Sigmoid colon (tissue), 4 donors: Measurements from ENCODE around the gene CLIC5.

Experiments used
- EP300 ChIP-seq, 4 donors: sonication (generic); formaldehyde crosslinking; IDR thresholded peaks; one replicate each; pipeline ENCODE4 v1.6.1; 2017; ENCODE audit warnings: antibody characterized with exemption in 4 of 4
- POLR2A ChIP-seq, 2 donors: fragments of 450-650 bp; IDR thresholded peaks; one replicate each; pipeline ENCODE4 v1.6.1; 2016; ENCODE audit warnings: antibody characterized with exemption in 2 of 2, mild to moderate bottlenecking in 2 of 2, moderate library complexity in 2 of 2
- POLR2AphosphoS5 ChIP-seq, 4 donors: sonication (generic); formaldehyde crosslinking; IDR thresholded peaks; one replicate each; pipeline ENCODE4 v1.6.1; 2017; ENCODE audit warnings: antibody characterized with exemption in 4 of 4
- TF ChIP-seq, protein P1 (sequence below), 4 experiments: fragments of 450-650 bp in 3 of 4; fragments of 200-600 bp in 1 of 4; IDR thresholded peaks; one replicate each; pipeline ENCODE4 v1.5.1; 2016 to 2019; ENCODE audit warnings: antibody characterized with exemption in 4 of 4, mild to moderate bottlenecking in 3 of 4, moderate library complexity in 2 of 4

DNA sequence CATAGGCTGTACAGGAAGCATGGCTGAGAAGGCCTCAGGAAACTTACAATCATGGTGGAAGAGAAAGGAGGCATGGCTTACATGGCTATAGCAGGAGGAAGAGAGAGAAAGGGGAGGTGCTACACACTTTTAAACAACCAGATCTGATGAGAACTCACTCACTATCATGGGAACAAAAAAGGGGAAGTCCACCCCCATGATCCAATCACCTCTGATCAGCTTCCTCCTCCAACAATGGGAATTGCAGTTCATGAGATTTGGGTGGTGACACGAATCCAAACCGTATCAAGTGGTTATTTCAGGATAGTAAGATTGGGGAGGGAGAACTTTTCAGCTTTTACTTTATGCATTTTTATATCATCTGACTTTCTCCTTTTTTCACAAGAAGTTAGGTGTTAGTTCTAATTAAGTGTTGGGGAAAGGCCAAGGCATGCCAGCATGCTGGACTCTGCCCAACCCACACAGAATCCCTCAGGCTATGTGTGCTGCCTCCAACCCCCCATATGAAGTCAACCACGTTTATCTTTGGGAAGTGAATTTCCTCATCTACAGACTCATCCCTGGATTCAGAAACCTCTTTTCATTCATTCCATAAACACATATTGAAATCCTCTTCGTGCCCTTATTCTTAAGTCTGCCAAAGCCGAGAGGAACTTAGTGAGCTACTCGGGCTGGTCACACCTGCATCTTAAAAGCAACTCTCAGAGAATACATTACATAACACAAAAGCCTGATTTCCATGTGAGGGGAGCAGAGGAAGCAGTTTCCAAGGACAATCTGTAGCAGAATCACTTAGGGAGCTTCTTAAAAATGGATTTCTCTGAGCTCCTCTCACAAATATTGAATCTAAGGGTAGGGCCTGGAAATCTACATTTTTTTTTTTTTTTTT is 16.7 kb upstream of the CLIC5 start:
- TF ChIP-seq POLR2AphosphoS5 (IDR thresholded peaks at IDR 0.05) (no peak), POLR2A (IDR thresholded peaks at IDR 0.05) (no peak), EP300 (IDR thresholded peaks at IDR 0.05) (no peak)
- TF ChIP-seq, protein P1, sequence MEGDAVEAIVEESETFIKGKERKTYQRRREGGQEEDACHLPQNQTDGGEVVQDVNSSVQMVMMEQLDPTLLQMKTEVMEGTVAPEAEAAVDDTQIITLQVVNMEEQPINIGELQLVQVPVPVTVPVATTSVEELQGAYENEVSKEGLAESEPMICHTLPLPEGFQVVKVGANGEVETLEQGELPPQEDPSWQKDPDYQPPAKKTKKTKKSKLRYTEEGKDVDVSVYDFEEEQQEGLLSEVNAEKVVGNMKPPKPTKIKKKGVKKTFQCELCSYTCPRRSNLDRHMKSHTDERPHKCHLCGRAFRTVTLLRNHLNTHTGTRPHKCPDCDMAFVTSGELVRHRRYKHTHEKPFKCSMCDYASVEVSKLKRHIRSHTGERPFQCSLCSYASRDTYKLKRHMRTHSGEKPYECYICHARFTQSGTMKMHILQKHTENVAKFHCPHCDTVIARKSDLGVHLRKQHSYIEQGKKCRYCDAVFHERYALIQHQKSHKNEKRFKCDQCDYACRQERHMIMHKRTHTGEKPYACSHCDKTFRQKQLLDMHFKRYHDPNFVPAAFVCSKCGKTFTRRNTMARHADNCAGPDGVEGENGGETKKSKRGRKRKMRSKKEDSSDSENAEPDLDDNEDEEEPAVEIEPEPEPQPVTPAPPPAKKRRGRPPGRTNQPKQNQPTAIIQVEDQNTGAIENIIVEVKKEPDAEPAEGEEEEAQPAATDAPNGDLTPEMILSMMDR (IDR thresholded peaks at IDR 0.05), result no peak
